GM18909 (cell line): ENCODE results near the gene DPEP1.

ENCODE experiments used
- ATAC-seq: cut with Tn5 transposase; IDR thresholded peaks from one replicate; pipeline ENCODE4 v1.9.1; 2021; ENCODE audit warnings: mild to moderate bottlenecking; ENCODE audit not compliant: unreplicated experiment, poor library complexity

Gene DPEP1

GRCh38 chr16:89596061-89596689, 17.3 kb upstream of the DPEP1 start:
- ATAC-seq = no peak

- ATAC-seq = no peak
These were observed 16.3 kb upstream of the DPEP1 start for GRCh38 chr16:89596957-89597649.

GRCh38 chr16:89598199-89598598, 15.2 kb upstream of the DPEP1 start:
- no peak for ATAC-seq

DNA sequence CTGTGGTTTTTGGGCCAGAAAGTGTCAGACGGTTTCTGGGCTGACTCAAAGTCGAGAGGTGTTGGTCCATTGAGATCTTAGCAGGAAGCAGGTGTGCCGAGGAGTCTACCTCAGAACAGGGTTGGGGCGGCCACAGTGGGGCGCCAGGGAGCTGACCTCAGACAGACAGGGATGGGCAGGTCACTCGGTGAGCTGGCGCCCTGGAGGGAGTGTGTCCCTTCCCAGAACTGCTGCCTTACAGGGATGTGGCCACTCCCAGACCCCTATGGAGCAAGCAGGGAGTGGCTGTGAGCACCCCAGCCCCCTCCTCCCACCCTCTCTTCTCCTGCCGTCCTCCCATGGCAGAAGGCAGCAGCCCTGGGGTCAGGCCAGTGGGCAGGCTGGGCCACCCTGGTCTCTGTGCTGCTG, 14.0 kb upstream of the DPEP1 start:
- ATAC-seq = no peak

DNA sequence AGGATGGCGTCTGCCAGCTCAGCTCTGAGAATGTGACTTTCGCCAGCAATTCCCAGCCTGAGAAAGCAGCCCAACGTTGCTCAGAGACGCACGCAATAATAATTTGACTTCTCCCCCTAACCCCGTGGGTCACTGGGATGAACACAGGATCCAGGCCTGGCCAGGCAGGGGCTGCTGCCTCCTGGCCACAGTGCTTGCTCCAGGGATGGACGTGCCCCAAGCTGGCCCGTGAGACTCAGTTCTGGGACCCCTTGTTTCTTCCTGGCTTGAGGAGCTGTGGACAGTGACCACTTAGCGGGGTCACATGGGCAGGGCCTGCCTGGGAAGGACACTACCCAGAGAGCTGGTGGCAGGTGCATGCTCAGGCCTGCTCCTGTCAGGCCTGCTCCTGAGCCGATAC, 13.5 kb upstream of the DPEP1 start:
- no peak for ATAC-seq

GRCh38 chr16:89600427-89600826, 13.0 kb upstream of the DPEP1 start:
- no peak for ATAC-seq

- no peak for ATAC-seq
These were observed 12.5 kb upstream of the DPEP1 start for GRCh38 chr16:89600956-89601355.

DNA sequence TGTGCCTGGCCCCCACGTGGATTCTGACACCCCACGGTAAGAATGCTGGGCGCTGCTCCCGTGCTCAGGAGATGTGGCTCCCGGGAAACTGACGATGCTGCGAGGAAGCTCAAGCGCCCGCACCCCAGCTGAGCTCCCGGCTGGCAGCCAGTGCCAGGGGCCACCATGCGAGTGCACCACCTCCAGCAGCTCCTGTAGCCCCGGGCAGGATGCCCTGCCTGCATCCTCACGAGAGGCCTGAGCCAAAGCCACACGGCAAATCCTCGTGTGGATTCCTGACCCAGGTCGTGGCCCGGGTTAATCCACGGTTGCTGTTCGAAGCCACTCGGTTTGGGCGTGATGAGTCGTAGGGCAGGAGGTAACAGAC, 11.6 kb upstream of the DPEP1 start:
- no peak for ATAC-seq

GRCh38 chr16:89602273-89602951, 11.0 kb upstream of the DPEP1 start:
- no peak for ATAC-seq

DNA sequence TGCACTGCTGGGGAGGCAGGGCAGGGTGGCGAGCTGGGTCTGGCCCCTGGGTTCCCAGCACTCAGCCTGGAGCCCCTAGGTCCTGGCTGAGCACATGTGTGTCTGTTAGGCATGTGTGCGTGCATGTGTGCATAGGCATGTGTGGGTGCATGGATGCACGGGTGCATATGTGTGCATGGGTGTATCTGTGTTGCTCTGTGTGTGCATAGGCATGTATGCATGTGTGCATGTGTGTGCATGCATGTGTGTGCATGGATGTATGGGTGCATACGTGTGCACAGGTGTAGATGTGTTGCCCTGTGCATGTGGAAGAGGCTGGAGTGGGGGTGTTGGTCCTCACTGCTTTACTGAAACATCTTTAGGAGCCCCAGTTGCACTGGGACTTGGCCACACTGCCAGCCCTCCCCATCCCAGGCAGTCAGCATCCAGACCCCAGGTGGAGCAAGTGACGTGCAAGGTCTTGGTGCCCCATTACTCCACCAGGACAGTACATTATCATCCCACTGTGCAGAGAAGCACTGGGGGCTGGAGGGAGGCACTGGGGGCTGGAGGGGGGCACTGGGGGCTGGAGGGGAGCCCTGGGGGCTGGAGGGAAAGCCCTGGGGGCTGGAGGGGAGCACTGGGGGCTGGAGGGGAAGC, 10.4 kb upstream of the DPEP1 start:
- ATAC-seq = no peak

- ATAC-seq = no peak
These were observed 8.7 kb upstream of the DPEP1 start for GRCh38 chr16:89604764-89605163.

DNA sequence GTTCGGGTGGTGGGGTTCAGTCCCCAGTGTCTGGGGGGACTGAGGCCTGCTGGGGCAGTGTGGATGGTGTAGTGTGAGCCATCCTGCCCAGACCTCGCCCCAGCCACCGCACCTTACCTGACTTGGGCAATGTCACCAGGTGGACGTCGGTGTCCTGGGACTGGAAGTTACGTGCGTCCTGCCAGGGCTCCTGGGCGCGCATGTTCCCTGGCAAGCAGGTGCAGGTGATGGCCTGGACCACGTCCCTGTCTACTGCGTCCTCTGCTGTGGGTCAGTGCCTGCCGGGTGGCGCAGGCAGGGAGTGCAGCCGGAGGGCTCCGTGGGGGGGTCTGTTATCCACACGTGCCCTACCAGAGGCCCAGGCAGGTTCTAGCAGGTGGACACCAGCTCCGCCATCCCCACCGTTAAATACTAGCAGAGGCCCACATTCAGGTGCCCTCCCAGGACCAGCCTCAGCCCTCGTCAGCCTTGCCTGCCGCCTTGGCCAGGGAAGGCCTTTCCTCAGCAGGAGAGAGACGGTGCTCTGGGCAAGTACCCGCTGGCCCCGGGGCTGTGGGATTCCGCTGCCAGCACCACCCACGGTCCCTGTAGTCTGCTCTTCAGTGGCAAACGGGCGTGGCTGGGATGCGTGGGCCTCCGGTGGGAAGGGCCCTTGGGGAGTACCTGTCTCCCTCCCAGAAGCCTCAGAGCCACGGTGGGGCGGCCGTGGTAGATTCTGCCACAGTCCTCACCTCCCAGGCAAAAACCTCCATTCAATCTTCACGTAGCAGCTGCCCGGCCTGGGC, 8.1 kb upstream of the DPEP1 start:
- ATAC-seq = no peak

GRCh38 chr16:89606006-89606405, 7.4 kb upstream of the DPEP1 start:
- ATAC-seq = no peak

DNA sequence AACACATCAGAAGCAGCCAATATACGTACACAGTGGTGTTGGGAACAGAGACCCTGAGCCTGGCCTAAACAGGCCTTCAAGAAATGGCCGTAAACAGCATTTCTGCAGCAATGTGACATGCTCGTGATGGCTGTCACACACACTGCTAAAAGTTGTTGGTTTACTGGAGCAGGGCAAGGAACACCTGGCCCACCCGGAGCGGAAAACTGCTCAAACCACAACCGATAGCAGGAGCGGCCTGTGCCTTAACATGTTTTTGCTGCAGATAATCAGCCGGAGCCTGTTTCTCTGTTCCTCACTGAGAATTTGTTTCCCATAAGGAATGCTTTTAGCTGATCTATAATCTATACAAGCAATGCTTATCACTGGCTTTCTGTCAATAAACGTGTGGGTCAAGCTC, 6.0 kb upstream of the DPEP1 start:
- no peak for ATAC-seq

DNA sequence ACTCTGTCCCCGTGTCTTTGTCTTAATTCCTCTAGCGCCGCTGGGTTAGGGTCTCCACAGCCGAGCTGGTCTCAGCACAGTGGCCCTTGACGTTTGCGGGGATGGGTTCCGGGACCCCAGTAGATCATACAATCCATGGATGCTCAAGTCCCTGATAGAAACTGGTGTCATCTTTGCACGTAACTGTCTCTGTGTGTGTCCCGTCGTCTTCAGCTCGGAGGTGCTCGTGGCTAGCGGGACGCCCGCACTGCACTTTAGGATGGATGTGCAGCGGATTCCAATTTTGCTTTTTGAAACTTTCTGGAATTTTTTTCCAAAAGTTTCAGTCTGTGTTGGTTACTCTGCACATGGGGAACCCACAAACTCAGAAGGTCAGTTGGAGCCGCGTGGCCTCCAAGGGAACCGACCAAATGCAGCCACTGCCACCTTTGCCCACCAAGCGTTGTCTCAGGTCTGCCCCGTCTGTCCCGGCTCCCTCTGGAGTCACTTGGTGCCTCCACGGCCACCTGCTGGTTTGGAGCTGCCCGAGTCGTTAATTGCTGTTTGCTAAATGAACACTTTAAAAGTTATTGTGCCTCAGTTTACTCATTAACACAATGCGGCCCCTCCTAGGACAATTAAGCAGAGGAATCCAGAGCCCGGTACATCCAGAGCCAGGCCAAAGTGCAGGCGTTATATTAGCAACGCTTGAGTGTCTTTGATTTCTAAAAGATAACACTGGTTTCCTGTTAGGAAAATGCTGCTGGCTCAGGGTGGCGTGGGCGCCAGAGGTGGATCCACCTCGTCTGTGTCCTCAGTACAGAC, 5.3 kb upstream of the DPEP1 start:
- ATAC-seq = no peak

DNA sequence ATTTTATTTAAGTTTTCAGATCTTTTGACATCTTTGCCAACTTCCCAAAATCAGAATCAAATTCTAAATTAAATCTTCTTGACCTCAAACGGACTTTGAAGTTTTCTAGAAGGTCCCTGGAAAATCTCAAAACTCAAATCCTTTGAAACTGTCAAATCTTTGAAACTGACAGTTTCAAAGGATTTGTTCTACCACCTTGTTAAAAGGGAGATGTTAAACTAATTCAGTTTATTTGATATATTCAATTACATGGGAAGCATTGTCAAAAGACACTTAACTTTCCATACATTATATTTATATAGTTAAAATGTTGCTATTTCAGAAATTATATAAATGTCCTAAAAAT, 3.4 kb upstream of the DPEP1 start:
- no peak for ATAC-seq

DNA sequence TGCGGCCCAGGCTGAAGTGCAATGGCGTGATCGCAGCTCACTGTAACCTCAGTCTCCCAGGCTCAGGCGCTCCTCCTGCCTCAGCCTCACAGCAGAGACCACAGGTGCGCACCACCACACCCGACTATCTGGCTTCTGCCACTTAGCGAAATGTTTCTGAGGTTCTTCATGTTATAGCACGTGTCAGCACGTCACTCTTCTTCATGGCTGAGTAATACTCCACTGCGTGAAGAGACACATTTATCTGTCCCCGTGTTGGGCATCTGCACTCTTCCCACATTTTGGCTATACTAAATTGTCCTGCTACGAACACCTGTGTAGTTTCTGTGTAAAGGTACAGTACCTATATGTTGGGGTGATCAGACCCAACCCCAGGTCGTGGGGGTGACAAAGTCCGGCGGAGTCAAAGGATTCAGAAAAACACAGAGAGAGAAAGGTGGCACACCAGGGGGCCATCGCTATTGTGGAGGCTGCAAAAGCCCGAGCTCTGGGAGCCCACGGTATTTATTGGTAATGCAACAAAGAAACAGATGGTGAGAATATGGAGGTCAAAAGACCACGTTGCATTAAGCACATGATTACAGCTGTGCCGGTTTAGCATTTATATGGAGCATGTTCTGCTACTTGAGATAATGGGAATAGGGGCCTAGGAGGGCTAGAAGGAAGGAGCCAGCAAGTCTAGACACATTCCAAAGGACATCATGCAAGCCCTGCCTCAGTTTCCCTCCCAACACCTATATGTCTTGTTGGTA, 851 bp upstream of the DPEP1 start:
- ATAC-seq = no peak

GRCh38 chr16:89613954-89614459, 565 bp downstream of the DPEP1 start:
- no peak for ATAC-seq

DNA sequence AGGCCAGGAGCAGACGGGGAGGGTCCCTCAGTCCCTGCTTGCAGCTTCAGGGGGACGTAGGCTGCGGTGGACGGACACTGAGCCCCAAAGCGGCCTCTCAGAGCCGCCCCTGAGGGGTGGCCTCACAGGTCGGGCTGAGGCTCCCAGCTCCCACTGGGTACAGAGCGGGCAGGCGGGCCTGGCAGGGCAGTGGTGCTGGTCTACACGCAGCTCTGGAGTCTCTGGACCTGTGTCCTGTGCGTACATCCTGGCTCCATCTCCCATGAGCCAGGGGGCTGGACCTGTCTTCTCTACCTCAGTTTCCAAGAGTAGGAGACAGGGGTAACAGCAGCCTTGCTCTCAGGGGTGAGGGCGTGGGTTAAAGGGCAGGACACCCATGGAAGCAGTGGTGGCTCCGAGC, 1.7 kb downstream of the DPEP1 start:
- ATAC-seq = no peak
